CD4-positive, alpha-beta memory T cell (primary cell): Measurements from ENCODE around the gene GMDS. TPM values are rescaled to one million over a fixed set of nuclear protein-coding genes. Genes with fewer than 3 reads are reported as not detected.
A peak's percentile ranks its signal among the peaks of the same experiment; 100 is the strongest.

Source experiments
- CTCF ChIA-PET: fragments of 350-600 bp; sonication (Branson Sonifier 250); formaldehyde crosslinking; loops from one replicate; lab custom pipeline; 2021; ENCODE audit warnings: inconsistent platforms; ENCODE audit not compliant: partially characterized antibody; lab: Charles Lee
- POLR2A ChIA-PET: fragments of 350-600 bp; sonication (Branson Sonifier 250); formaldehyde crosslinking; loops from one replicate; lab custom pipeline; 2021; ENCODE audit not compliant: partially characterized antibody; lab: Charles Lee
- DNase-seq, 5 donors: peaks; one replicate each; pipeline versions ENCODE4 v3.0.0 to v3.0.0-alpha.2; 2020 to 2022; ENCODE audit warnings: mixed read lengths in 1 of 5
- H3K27ac ChIP-seq: one replicate; pipeline ENCODE4 v1.7.0; 2013; ENCODE audit warnings: low read depth, low read length
- H3K27me3 ChIP-seq: 2 replicates; pipeline ENCODE4 v1.7.0; 2013; ENCODE audit warnings: mild to moderate bottlenecking, low read length, moderate library complexity; ENCODE audit not compliant: insufficient read depth
- H3K36me3 ChIP-seq: 2 replicates; pipeline ENCODE4 v1.7.0; 2013; ENCODE audit warnings: mild to moderate bottlenecking, low read length, moderate library complexity; ENCODE audit not compliant: insufficient read depth
- H3K4me1 ChIP-seq: 2 replicates; pipeline ENCODE4 v1.7.0; 2013; ENCODE audit warnings: mild to moderate bottlenecking, low read length, moderate library complexity; ENCODE audit not compliant: insufficient read depth
- H3K4me3 ChIP-seq, 2 donors: one replicate each; pipeline ENCODE4 v1.7.0; 2013; ENCODE audit warnings: low read length in 2 of 2, mild to moderate bottlenecking in 1 of 2
- H3K9me3 ChIP-seq, 2 donors: one replicate each; pipeline ENCODE4 v1.7.0; 2013; ENCODE audit warnings: low read length in 2 of 2, control low read depth in 1 of 2; ENCODE audit not compliant: control insufficient read depth in 1 of 2
- H3K27ac Mint-ChIP-seq, 7 donors: one replicate each; pipeline ENCODE4 v1.8.0; 2020 to 2021; ENCODE audit warnings: mixed read lengths in 7 of 7, mild to moderate bottlenecking in 6 of 7, inconsistent platforms in 3 of 7, moderate library complexity in 3 of 7
- H3K27me3 Mint-ChIP-seq, 2 donors: one replicate each; pipeline ENCODE4 v1.8.0; 2020 to 2021; ENCODE audit warnings: mixed read lengths in 2 of 2
- H3K36me3 Mint-ChIP-seq, 2 donors: one replicate each; pipeline ENCODE4 v1.8.0; 2020 to 2021; ENCODE audit warnings: mixed read lengths in 2 of 2, inconsistent platforms in 1 of 2, mild to moderate bottlenecking in 1 of 2
- H3K4me1 Mint-ChIP-seq, 4 donors: one replicate each; pipeline ENCODE4 v1.8.0; 2020 to 2021; ENCODE audit warnings: mixed read lengths in 4 of 4, mild to moderate bottlenecking in 1 of 4
- H3K4me3 Mint-ChIP-seq, 8 donors: one replicate each; pipeline ENCODE4 v1.8.0; 2020 to 2021; ENCODE audit warnings: mixed read lengths in 8 of 8, mild to moderate bottlenecking in 7 of 8, moderate library complexity in 6 of 8, inconsistent platforms in 3 of 8
- H3K9me3 Mint-ChIP-seq, 8 donors: one replicate each; pipeline ENCODE4 v1.8.0; 2020 to 2021; ENCODE audit warnings: mixed read lengths in 8 of 8, mild to moderate bottlenecking in 5 of 8, inconsistent platforms in 3 of 8, moderate library complexity in 1 of 8
- intact Hi-C: fragments of 100-400 bp; cut with micrococcal nuclease; formaldehyde crosslinking; loops from one replicate; pipeline ENCODE4 v1.15.1; 2023
- polyA plus RNA-seq, 2 donors: library from polyadenylated mRNA; unstranded; fragments of 300-500 nt; fragmentation: Illumina TruSeq; gene quantifications; one replicate each; pipeline ENCODE4 v1.2.3, GENCODE V29; 2021
- total RNA-seq, 2 experiments: library from RNA; stranded (reverse); gene quantifications; one replicate each; pipeline ENCODE4 v1.2.3, GENCODE V29; 2021

GMDS gene
- total and polyA plus RNA-seq, 4 experiments from 2014 or later, result 12.1 to 24.0 (median 15.2) TPM

- no peak for DNase-seq
- CTCF ChIA-PET, result no interaction called here
- Mint-ChIP-seq H3K36me3 (no peaks in the 10 kb centered on the region), H3K4me3 (no peak overlapping the region), H3K27ac (no peak overlapping the region), H3K9me3 (no peaks in the 10 kb centered on the region), H3K4me1 (no peaks in the 10 kb centered on the region), H3K27me3 (no peaks in the 10 kb centered on the region)
- POLR2A ChIA-PET, result no interaction called here
- Histone ChIP-seq H3K27ac (no peak overlapping the region), H3K4me3 (no peak overlapping the region), H3K9me3 (no peaks in the 10 kb centered on the region), H3K27me3 (no peaks in the 10 kb centered on the region), H3K4me1 (no peaks in the 10 kb centered on the region), H3K36me3 (no peaks in the 10 kb centered on the region)
- intact Hi-C loops, result no loop called here
These were observed 429.5 kb downstream of the GMDS start for GRCh38 chr6:1815827-1816452.

DNA sequence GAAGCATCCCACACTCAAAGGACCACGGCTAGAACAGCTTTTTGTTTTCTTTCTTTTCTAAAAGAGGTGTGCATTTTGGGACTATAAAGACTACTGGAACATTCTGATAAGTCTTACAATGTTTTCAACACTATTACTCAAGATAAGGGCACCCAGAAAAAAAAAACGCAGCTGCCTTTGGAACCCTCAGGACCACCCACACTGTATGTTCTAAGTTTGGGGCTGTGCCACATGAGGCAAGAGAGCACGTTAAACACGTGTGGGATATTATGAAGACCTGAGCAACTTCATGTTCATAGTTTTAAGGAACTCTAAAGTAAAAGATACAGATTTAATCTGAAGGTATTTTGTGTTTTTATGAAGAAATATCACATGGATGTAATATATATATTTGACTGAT lies 431.1 kb downstream of the GMDS start:
- CTCF ChIA-PET, result no interaction called here
- H3K4me1 Mint-ChIP-seq, result no peaks in the 10 kb centered on the region
- intact Hi-C loops, result no loop called here
- H3K27me3 Mint-ChIP-seq, result no peaks in the 10 kb centered on the region
- no peaks in the 10 kb centered on the region for H3K9me3 Mint-ChIP-seq
- Histone ChIP-seq H3K4me3 (no peak overlapping the region), H3K4me1 (no peaks in the 10 kb centered on the region), H3K36me3 (no peaks in the 10 kb centered on the region), H3K9me3 (no peaks in the 10 kb centered on the region), H3K27ac (no peak overlapping the region), H3K27me3 (no peaks in the 10 kb centered on the region)
- peaks cover 0 to 3% of the 10 kb centered on the region in 2 donors for H3K36me3 Mint-ChIP-seq
- no peak overlapping the region for H3K27ac Mint-ChIP-seq
- POLR2A ChIA-PET, result no interaction called here
- no peak for DNase-seq
- no peak overlapping the region for H3K4me3 Mint-ChIP-seq

DNA sequence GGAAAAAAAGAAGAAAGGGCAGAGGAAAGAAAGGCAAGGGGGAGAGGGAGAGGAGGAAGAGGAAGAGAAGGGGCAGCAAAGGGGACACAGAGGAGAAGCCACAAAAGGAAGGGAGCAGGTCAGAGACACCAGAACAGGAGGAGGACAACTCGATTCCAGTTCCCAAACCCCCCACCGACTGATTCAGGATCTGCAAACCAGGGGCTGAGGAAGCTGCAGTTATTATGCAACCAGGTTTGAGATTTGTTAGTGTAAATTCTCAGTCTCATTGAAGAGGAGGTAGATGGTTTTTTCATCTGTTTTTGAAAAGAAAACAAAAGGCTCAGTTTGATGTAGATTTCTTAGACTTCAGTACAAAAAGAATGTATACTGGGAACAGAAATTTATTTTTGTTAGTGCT lies 432.9 kb downstream of the GMDS start:
- no peak for DNase-seq
- Mint-ChIP-seq H3K27me3 (no peaks in the 10 kb centered on the region), H3K4me1 (no peaks in the 10 kb centered on the region), H3K9me3 (no peaks in the 10 kb centered on the region), H3K27ac (peak overlapping the region in 1 of 7 donors; percentile 44), H3K36me3 (peaks cover 0 to 3% of the 10 kb centered on the region in 2 donors), H3K4me3 (no peak overlapping the region)
- no peaks in the 10 kb centered on the region for H3K4me1 ChIP-seq
- no peaks in the 10 kb centered on the region for H3K36me3 ChIP-seq
- intact Hi-C loops, result no loop called here
- H3K27me3 ChIP-seq, result no peaks in the 10 kb centered on the region
- H3K4me3 ChIP-seq, result no peak overlapping the region
- H3K9me3 ChIP-seq, result no peaks in the 10 kb centered on the region
- ChIA-PET CTCF (interaction anchor here (1.7 kb wide), 1 partner anchor 10 kb away, joined by 7 read pairs; no protein-coding TSS in a partner anchor), POLR2A (no interaction called here)
- H3K27ac ChIP-seq, result no peak overlapping the region

DNA sequence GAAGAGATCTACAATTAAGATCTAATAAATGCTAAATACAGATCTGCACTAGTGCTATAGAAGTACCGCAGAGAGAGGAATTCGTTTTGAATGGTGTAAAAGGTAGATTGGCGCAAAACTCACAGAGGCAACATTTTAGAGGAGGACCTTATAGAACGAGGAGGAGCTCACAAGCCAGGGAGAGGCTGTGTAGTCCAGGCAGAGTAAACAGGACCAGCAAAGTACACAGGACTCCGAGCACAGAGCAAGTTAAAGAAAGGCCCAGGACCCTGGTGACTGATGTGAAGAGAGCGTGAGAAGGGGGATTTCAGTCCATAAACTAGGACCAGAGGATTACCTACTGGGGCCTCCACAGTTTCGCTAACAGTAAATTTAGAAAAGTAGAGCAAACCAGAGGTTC lies 433.4 kb downstream of the GMDS start:
- no peak overlapping the region for H3K27ac Mint-ChIP-seq

GRCh38 chr6:1810880-1811279 lies 434.5 kb downstream of the GMDS start:
- Mint-ChIP-seq H3K27ac (no peak overlapping the region), H3K27me3 (no peaks in the 10 kb centered on the region), H3K4me1 (no peaks in the 10 kb centered on the region), H3K4me3 (no peak overlapping the region), H3K36me3 (peaks cover 0 to 3% of the 10 kb centered on the region in 2 donors), H3K9me3 (no peaks in the 10 kb centered on the region)
- POLR2A ChIA-PET, result no interaction called here
- intact Hi-C loops, result no loop called here
- Histone ChIP-seq H3K4me3 (no peak overlapping the region), H3K27me3 (no peaks in the 10 kb centered on the region), H3K4me1 (no peaks in the 10 kb centered on the region), H3K36me3 (no peaks in the 10 kb centered on the region), H3K27ac (no peak overlapping the region), H3K9me3 (no peaks in the 10 kb centered on the region)
- CTCF ChIA-PET, result interaction anchor here (1.5 kb wide), 1 partner anchor 288 kb away, joined by 3 read pairs; no protein-coding TSS in a partner anchor
- DNase-seq, result no peak

More for the DNA sequence above, 433.4 kb downstream of the GMDS start:
- H3K36me3 ChIP-seq, result no peaks in the 10 kb centered on the region
- H3K27me3 Mint-ChIP-seq, result no peaks in the 10 kb centered on the region
- intact Hi-C loops, result no loop called here
- no peak overlapping the region for H3K27ac ChIP-seq
- no peaks in the 10 kb centered on the region for H3K4me1 ChIP-seq
- no peaks in the 10 kb centered on the region for H3K9me3 Mint-ChIP-seq
- POLR2A ChIA-PET, result no interaction called here
- no peak overlapping the region for H3K4me3 Mint-ChIP-seq
- H3K4me1 Mint-ChIP-seq, result no peaks in the 10 kb centered on the region
- peaks cover 0 to 3% of the 10 kb centered on the region in 2 donors for H3K36me3 Mint-ChIP-seq
- CTCF ChIA-PET, result interaction anchor here (1.5 to 1.7 kb wide), 2 partner anchors 11 to 287 kb away, joined by 3 to 7 read pairs; no protein-coding TSS in a partner anchor
- no peaks in the 10 kb centered on the region for H3K9me3 ChIP-seq
- H3K27me3 ChIP-seq, result no peaks in the 10 kb centered on the region
- no peak for DNase-seq
- H3K4me3 ChIP-seq, result no peak overlapping the region

DNA sequence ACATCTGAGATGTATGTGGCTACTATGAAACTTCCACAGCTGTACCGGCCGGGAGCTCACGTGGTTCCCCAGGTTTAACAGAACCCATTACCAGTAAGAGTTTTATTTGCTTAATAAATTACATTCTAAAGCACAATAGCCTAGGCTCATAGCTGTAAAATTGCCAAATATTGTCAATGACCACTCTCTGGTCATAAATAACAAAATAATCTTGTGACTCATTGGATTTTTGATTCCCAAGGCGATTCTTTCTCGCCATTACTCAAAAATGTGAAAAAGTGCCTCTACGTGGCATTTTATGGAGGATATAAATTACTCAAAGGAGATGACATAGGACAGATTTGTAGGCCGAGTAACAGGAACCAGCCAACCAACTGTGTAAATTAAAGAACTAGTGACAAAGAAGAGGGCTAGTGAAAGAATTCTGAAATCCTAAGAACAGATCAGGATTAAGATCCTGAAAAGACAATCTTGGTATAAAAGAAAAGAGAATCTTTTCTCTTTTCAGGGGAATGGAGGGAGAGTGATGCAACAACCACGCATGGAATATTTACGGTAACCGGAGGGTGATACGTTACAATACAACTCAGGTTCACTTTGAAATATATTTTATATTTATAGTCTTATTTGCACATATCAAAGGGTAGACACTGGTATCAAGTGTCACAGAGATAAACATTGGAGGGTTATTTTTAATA lies 436.0 kb downstream of the GMDS start:
- H3K4me1 Mint-ChIP-seq, result no peaks in the 10 kb centered on the region
- H3K27me3 Mint-ChIP-seq, result no peaks in the 10 kb centered on the region
- ChIA-PET POLR2A (no interaction called here), CTCF (no interaction called here)
- no peak for DNase-seq
- Histone ChIP-seq H3K27ac (no peak overlapping the region), H3K4me3 (no peak overlapping the region), H3K9me3 (no peaks in the 10 kb centered on the region), H3K4me1 (no peaks in the 10 kb centered on the region), H3K36me3 (no peaks in the 10 kb centered on the region), H3K27me3 (no peaks in the 10 kb centered on the region)
- peaks cover 0 to 3% of the 10 kb centered on the region in 2 donors for H3K36me3 Mint-ChIP-seq
- H3K27ac Mint-ChIP-seq, result no peak overlapping the region
- H3K4me3 Mint-ChIP-seq, result no peak overlapping the region
- intact Hi-C loops, result no loop called here
- no peaks in the 10 kb centered on the region for H3K9me3 Mint-ChIP-seq

- ChIA-PET CTCF (no interaction called here), POLR2A (no interaction called here)
- Histone ChIP-seq H3K27me3 (no peaks in the 10 kb centered on the region), H3K27ac (no peak overlapping the region), H3K9me3 (no peaks in the 10 kb centered on the region), H3K36me3 (no peaks in the 10 kb centered on the region), H3K4me3 (no peak overlapping the region), H3K4me1 (no peaks in the 10 kb centered on the region)
- Mint-ChIP-seq H3K9me3 (no peaks in the 10 kb centered on the region), H3K27ac (no peak overlapping the region), H3K4me3 (no peak overlapping the region), H3K27me3 (no peaks in the 10 kb centered on the region), H3K4me1 (no peaks in the 10 kb centered on the region), H3K36me3 (peaks cover 0 to 3% of the 10 kb centered on the region in 2 donors)
- intact Hi-C loops, result no loop called here
- no peak for DNase-seq
These were observed 438.5 kb downstream of the GMDS start for GRCh38 chr6:1806935-1807334.
